DND-41 (cell line): ENCODE results near the gene DPP6.
"Not testable (repeated sequence)": the region's sequence is repeated elsewhere in the genome, so short reads cannot be mapped to it uniquely, and the experiment has no call there.

ENCODE experiments used
- ATAC-seq: fragments of 200-7000 bp; cut with Tn5 transposase; 3 replicates; pipeline ENCODE4 v1.9.1; 2021; ENCODE audit warnings: low read depth; ENCODE audit not compliant: insufficient read depth
- DNase-seq: peaks from one replicate; pipeline ENCODE4 v3.0.0-alpha.2; 2020
- H2AFZ ChIP-seq: 2 replicates; pipeline ENCODE4 v1.6.0; 2012; ENCODE audit warnings: low read depth, low read length
- H3K27ac ChIP-seq: 2 replicates; pipeline ENCODE4 v1.5.1; 2012; ENCODE audit warnings: low read length, inconsistent platforms
- H3K27me3 ChIP-seq: fragments of 200-600 bp; sonication (generic); 2 replicates; pipeline ENCODE4 v1.6.0; 2012; ENCODE audit warnings: low read length, mild to moderate bottlenecking, inconsistent platforms; ENCODE audit not compliant: insufficient read depth, poor library complexity
- H3K36me3 ChIP-seq: 2 replicates; pipeline ENCODE4 v1.5.1; 2012; ENCODE audit warnings: low read length, inconsistent platforms; ENCODE audit not compliant: insufficient read depth
- H3K4me1 ChIP-seq: 2 replicates; pipeline ENCODE4 v1.5.1; 2012; ENCODE audit warnings: mild to moderate bottlenecking, low read length; ENCODE audit not compliant: insufficient read depth
- H3K4me2 ChIP-seq: 2 replicates; pipeline ENCODE4 v1.6.0; 2012; ENCODE audit warnings: mild to moderate bottlenecking, moderate library complexity, low read length, inconsistent platforms; ENCODE audit not compliant: insufficient read depth
- H3K4me3 ChIP-seq, 2 experiments: fragments of 200-600 bp in 1 of 2; shearing (Covaris generic) in 1 of 2; 2 replicates each; pipeline ENCODE4 v1.5.1; 2012 to 2016; ENCODE audit warnings: inconsistent platforms in 2 of 2, low read length in 2 of 2, mild to moderate bottlenecking in 2 of 2, low read depth in 1 of 2, moderate library complexity in 1 of 2
- H3K79me2 ChIP-seq: 2 replicates; pipeline ENCODE4 v1.6.0; 2012; ENCODE audit warnings: low read length, inconsistent platforms; ENCODE audit not compliant: insufficient read depth
- H3K9ac ChIP-seq: 2 replicates; pipeline ENCODE4 v1.6.0; 2012; ENCODE audit warnings: low read depth, mild to moderate bottlenecking, inconsistent platforms, low read length, moderate library complexity
- H3K9me3 ChIP-seq: 2 replicates; pipeline ENCODE4 v1.5.1; 2012; ENCODE audit warnings: low read length, moderate library complexity, mild to moderate bottlenecking, inconsistent platforms; ENCODE audit not compliant: insufficient read depth, severe bottlenecking
- H4K20me1 ChIP-seq: 2 replicates; pipeline ENCODE4 v1.6.0; 2012; ENCODE audit warnings: low read length; ENCODE audit not compliant: insufficient read depth

DPP6 gene

GRCh38 chr7:154087037-154087725 lies 35.0 kb downstream of the DPP6 start:
- not testable (repeated sequence) for H3K4me1 ChIP-seq, H3K27me3 ChIP-seq, H4K20me1 ChIP-seq, H3K79me2 ChIP-seq, H3K27ac ChIP-seq, H3K4me2 ChIP-seq, H3K9me3 ChIP-seq, ATAC-seq, H3K4me3 ChIP-seq, H2AFZ ChIP-seq, H3K36me3 ChIP-seq, DNase-seq, H3K9ac ChIP-seq

GRCh38 chr7:154092093-154092492 lies 39.9 kb downstream of the DPP6 start:
- H4K20me1 ChIP-seq, H3K9me3 ChIP-seq, H3K4me3 ChIP-seq, H3K79me2 ChIP-seq, H2AFZ ChIP-seq, H3K9ac ChIP-seq, H3K36me3 ChIP-seq, H3K27ac ChIP-seq, ATAC-seq, DNase-seq, H3K4me2 ChIP-seq, H3K27me3 ChIP-seq, H3K4me1 ChIP-seq: not testable (repeated sequence)

- not testable (repeated sequence) for H3K79me2 ChIP-seq, H3K4me2 ChIP-seq, H3K4me1 ChIP-seq, H4K20me1 ChIP-seq, H3K36me3 ChIP-seq, H3K9ac ChIP-seq, H3K27ac ChIP-seq, ATAC-seq, H3K4me3 ChIP-seq, H2AFZ ChIP-seq, H3K9me3 ChIP-seq, H3K27me3 ChIP-seq, DNase-seq
Measured at GRCh38 chr7:154095201-154095600, 43.0 kb downstream of the DPP6 start.

- not testable (repeated sequence) for H3K79me2 ChIP-seq, H4K20me1 ChIP-seq, H3K4me3 ChIP-seq, DNase-seq, H3K36me3 ChIP-seq, ATAC-seq, H3K27me3 ChIP-seq, H2AFZ ChIP-seq, H3K9me3 ChIP-seq, H3K27ac ChIP-seq, H3K4me1 ChIP-seq, H3K9ac ChIP-seq, H3K4me2 ChIP-seq
Measured at GRCh38 chr7:154105063-154105462, 52.9 kb downstream of the DPP6 start.

- H3K4me2 ChIP-seq, H4K20me1 ChIP-seq, H3K4me3 ChIP-seq, H3K36me3 ChIP-seq, H3K9me3 ChIP-seq, H3K4me1 ChIP-seq, H2AFZ ChIP-seq, DNase-seq, H3K27ac ChIP-seq, H3K27me3 ChIP-seq, H3K79me2 ChIP-seq, ATAC-seq, H3K9ac ChIP-seq: not testable (repeated sequence)
Measured at GRCh38 chr7:154109615-154110014, 57.4 kb downstream of the DPP6 start.

GRCh38 chr7:154113732-154114351 lies 61.6 kb downstream of the DPP6 start:
- H3K27ac ChIP-seq, H3K36me3 ChIP-seq, H3K79me2 ChIP-seq, DNase-seq, H3K4me1 ChIP-seq, H3K9ac ChIP-seq, H3K4me3 ChIP-seq, H2AFZ ChIP-seq, H4K20me1 ChIP-seq, H3K27me3 ChIP-seq, H3K4me2 ChIP-seq, H3K9me3 ChIP-seq, ATAC-seq: not testable (repeated sequence)

GRCh38 chr7:154117411-154118390 lies 65.5 kb downstream of the DPP6 start:
- H3K9ac ChIP-seq, H3K4me1 ChIP-seq, H3K79me2 ChIP-seq, DNase-seq, H3K4me2 ChIP-seq, H4K20me1 ChIP-seq, H3K36me3 ChIP-seq, H3K27me3 ChIP-seq, H3K27ac ChIP-seq, H3K4me3 ChIP-seq, H2AFZ ChIP-seq, ATAC-seq, H3K9me3 ChIP-seq: not testable (repeated sequence)

- not testable (repeated sequence) for DNase-seq, H4K20me1 ChIP-seq, H3K4me3 ChIP-seq, H3K9ac ChIP-seq, ATAC-seq, H3K79me2 ChIP-seq, H3K36me3 ChIP-seq, H3K27ac ChIP-seq, H3K9me3 ChIP-seq, H3K27me3 ChIP-seq, H2AFZ ChIP-seq, H3K4me2 ChIP-seq, H3K4me1 ChIP-seq
Measured at GRCh38 chr7:154120825-154121224, 68.6 kb downstream of the DPP6 start.
